GM19099 (cell line): Measurements from ENCODE around the gene ERC1.

Experiments used
- POLR2A ChIP-seq: IDR thresholded peaks from 3 replicates; pipeline ENCODE4 v1.6.1; 2011; ENCODE audit warnings: low read depth; ENCODE audit not compliant: insufficient read length; ENCODE audit errors: extremely low read depth

Gene ERC1

DNA sequence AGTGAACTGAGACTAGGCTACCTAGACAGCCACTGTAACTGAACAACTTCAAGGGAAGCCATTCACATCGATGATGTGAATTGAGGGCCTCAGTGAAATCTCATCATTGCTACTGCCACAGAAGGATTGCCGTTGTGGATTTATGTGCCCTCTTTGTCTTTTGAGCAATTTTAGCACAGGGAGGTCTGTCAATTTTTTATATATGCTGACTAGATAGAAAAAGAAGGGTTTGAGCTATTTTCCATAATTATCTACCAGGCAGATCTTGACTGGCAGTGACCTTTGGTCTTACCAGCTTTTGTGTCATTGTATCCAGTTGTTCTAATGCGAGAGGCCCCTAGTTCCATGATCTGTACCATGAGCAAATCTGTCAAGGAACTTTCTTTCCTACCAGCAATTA, 179.4 kb downstream of the ERC1 start:
- no peak for TF ChIP-seq POLR2A

DNA sequence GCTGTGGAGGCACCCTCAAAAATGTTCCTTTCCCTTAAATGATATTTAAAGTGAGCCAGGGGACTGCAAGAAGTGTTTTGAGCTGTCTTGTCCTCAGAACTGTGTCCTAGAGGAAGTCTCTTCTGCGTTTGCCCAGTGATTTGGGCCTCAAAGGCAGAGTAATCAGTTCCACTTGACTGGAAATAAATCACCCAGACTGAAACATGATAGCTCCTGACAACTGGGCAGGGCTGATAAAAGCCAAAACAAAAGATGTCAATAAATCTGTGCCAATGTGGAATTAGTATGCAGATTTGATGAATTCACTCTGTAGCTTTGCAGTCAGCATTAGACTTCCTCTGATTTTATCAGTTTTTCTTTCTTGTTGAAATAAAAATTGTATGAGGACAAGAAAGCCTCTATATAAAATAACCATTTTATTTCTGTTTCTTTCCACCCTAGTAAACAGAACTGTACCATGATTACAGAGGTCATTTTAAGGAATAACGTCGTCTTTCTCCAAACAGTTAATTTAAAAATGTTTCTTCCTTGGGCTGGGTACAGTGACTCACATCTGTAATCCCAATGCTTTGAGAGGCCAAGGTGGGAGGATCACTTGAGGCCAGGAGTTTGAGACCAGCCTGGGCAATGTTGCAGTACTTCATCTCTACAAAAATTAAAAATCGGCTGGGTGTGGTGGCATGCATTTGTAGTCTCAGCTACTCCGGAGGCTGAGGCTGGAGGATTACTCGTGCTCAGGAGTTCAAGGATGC, 180.8 kb downstream of the ERC1 start:
- no peak for TF ChIP-seq POLR2A

- TF ChIP-seq POLR2A: no peak
Measured at GRCh38 chr12:1173781-1174617, 183.0 kb downstream of the ERC1 start.

GRCh38 chr12:1174659-1175058, 183.6 kb downstream of the ERC1 start:
- no peak for TF ChIP-seq POLR2A

DNA sequence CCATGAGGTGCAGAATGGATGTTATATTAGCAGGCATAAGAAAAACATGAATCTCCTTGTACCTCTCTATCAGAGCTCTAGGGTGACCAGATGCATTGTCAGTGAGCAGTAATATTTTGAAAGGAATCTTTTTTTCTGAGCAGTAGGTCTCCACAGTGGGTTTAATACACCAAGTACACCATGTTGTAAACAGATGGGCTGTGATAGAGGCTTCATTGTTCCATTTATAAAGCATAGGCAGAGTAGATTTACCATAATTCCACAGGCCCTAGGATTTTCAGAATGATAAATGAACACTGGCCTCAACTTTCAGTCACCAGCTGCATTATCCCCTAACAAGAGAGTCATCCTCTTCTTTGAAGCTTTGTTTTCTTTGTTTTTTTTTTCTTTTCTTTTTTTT, 185.2 kb downstream of the ERC1 start:
- TF ChIP-seq POLR2A: no peak

GRCh38 chr12:1179128-1179527, 188.1 kb downstream of the ERC1 start:
- TF ChIP-seq POLR2A: no peak

- no peak for TF ChIP-seq POLR2A
Measured at GRCh38 chr12:1182069-1182468, 191.0 kb downstream of the ERC1 start.

- TF ChIP-seq POLR2A: no peak
Measured at GRCh38 chr12:1184402-1184801, 193.4 kb downstream of the ERC1 start.

- no peak for TF ChIP-seq POLR2A
Measured at GRCh38 chr12:1185460-1186182, 194.6 kb downstream of the ERC1 start.

DNA sequence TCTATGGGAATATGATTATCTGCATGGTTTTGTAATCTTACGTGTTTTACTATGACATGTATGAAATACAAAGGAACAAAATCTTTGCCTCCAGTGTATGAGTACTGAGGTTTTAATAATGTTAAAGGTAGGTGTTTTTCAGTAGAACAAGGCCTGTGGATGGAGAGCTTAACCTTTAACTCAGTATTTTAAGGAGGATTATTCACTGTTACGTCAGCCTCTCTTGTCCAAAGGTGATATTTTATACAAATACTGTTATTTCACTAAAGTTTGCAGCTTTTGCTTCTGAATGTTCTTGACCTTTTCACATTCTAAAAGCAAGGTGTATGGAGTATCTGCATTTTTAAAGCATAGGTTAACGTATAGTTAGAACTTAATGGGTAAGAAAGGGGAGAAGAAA, 195.3 kb downstream of the ERC1 start:
- TF ChIP-seq POLR2A: no peak

- no peak for TF ChIP-seq POLR2A
Measured at GRCh38 chr12:1188016-1188415, 197.0 kb downstream of the ERC1 start.

DNA sequence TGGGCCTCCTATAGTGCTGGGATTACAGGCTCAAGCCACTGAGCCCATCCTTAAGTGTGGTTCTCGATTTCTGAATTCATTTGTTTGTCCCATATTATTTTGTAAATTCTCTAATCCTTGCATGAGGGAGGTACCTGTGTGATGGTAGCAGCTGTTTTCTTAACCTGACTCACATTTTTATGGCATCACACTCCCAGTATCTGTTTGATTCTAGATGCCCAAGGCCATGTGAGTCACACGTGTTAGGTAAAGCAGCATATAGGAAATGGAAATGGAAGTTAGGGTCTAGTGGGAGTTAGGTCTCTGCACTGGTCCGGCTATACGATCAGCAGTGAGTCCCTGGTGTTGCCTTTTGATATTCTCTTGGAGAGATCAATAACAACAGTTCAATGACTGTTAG, 198.1 kb downstream of the ERC1 start:
- TF ChIP-seq POLR2A: no peak

- no peak for TF ChIP-seq POLR2A
Measured at GRCh38 chr12:1195513-1195912, 204.5 kb downstream of the ERC1 start.

DNA sequence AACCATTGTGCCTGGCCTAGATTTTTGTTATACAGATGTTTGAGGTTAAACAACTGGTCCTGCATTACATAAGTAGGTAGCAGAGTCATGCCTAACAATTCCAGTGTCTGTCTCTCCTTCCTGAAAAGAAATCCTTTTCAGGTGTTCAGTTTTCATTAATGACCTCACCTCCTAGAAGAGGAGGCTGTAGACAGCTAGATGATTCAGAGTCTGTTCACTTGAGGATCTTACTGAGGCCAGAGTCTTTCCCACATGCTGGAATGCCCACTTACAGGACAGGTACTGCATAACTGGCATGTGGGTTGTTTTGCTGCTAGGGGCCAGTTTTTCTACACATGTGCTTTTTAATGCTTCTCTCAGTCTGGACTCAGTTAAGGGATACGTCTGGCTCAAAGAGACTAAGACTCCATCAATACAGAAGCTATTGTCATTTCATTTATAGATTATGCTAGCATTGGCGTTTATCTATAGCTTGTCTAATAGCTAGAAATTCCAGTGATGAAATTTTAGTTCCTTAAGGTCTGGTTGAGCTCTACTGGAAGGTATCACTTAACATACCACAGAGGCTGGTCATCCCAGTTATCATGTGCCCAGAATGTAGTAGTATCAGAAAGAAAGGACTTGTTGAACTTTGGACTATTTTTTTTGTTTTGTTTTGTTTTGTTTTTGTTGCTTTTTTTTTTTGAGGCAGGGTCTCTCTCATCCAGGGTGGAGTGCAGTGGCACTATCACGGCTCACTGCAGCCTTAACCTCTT, 206.4 kb downstream of the ERC1 start:
- no peak for TF ChIP-seq POLR2A

- TF ChIP-seq POLR2A: no peak
Measured at GRCh38 chr12:1199700-1200099, 208.7 kb downstream of the ERC1 start.
